DMS153 treated with DMSO at 0.1 percent for 48 hours (cell line): Measurements from ENCODE around the gene TSPAN19.

Source experiments
- DNase-seq: peaks from one replicate; lab custom pipeline; 2025; ENCODE audit not compliant: unreplicated experiment; lab: John Stamatoyannopoulos, UW

The TSPAN19 gene

DNA sequence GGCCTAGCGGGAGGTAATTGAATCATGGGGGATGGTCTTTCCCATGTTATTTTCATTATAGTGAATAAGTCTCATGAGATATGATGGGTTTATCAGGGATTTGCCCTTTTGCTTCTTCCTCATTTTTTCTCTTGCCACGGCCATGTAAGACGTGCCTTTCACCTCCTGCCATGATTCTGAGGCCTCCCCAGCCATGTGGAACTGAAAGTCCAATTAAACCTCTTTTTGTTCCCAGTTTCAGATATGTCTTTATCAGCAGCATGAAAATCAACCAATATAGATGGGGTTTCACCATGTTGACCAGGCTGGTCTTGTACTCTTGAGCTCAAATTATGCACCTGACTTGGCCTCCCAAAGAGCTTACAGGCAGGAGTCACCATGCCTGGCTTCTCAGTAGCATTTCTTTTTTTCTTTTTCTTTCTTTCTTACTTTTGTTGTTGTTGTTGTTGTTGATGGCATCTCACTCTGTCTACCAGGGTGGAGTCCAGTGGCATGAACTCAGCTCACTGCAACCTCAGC is 33.2 kb downstream of the TSPAN19 start:
- DNase-seq = no peak

DNA sequence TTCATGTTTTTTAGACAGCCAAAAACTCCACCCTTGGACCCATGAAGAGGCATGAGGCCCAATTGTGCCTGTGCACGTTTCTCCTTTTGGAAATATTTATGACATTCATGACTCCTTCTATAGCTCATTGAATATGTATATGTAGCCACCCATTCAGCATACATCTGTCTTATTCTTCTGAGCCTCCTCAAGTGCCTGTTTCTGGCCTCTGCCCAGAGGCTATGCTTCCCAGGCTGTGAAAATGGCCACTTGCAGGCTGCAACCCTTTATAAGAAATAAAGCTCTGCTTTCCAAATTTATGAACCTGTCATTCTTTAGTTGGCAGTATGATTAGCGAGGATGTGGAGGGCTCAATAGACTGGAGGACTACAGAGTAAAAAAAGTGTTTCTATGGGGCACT is 35.3 kb downstream of the TSPAN19 start:
- DNase-seq = no peak

DNA sequence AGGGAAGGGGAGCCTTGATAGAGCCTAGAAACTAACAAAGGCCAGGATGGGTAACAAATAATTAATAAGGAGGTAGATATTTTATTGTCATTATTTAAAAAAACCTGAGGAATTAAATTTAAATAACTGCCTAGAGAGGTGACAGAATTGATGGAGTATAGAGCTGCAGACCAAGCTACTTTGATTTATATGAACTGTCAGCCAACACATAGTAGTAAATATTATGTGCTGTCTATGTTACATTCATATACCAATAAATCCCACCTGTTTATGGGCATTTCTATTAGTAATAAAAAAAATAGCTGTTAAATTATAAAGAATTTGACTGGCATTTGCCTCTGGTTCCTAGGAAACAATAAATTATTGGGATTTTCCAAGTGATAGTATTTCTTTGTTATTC is 37.7 kb downstream of the TSPAN19 start:
- DNase-seq = no peak

DNA sequence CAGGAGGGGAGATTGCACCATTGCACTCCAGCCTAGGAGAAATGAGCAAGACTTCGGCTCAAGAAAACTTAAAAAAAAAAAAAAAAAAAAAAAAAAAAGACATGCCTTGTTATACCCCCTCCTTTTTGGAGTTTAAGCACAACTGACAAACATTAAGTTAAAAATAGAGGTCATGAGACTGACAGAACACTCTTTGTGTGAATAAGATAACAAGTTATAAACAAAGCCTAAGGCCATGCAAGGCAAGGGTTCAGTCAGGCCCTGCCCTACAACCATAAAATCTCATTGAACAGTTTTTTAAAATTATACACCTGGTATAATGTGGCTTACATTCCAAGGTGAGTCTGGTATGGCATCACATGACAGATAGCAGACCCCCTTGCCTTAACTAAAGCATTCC is 39.3 kb downstream of the TSPAN19 start:
- no peak for DNase-seq

DNA sequence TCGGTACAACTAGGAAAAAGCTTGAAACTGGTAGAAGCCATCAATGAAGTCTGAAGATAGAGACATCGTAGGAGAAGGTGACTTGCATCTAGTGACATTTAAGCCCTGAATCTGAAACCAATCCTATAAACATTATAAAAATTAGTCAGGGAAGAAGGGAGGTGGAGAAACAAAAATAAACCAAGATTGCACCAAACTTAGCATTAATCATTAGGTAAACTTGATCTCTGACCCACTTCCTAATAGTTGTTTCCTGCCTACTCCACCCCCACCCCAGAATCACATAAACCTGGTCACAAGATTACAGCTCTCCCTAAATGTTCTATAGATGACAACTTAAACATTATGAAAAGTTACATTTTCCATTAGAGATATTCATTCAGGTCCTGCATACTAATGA is 40.4 kb downstream of the TSPAN19 start:
- no peak for DNase-seq

DNA sequence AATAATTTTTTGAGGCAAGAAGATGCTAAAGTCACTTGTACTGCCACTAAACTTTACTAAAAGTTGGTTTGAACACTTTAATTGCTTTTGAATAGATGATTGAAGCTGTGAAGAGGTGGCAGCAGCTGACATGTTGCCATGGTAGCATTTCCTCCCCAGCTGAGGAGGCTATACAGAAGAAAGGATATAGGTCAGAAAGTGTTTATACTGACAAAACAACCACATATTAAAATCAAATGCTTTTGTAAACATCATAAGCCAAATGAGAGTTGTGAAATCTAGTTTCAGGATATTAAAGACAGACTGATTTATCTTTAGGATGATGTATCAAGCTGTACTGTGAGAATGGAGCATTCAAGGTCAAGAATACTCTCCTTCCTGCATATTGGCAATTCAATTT is 41.7 kb downstream of the TSPAN19 start:
- DNase-seq = peak; percentile 40

DNA sequence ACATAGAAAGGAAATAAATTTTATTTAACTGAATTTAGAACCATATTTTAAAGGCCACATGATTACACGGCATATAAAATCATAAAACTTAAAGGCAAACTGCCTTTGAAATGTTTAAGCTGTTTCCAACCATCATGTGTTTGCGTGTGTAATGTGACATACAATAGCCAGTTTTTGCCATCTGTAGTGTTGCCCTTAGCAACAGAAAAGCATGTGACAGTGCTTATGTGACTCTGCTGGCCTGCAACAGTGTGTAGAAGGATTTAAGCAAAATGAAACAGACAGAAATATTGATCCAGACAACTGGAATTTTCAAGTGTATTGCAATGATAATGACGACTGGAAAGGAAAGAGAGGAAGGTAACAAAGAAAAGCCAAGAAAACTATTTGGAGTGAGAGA is 49.5 kb downstream of the TSPAN19 start:
- peak; percentile 6 for DNase-seq

DNA sequence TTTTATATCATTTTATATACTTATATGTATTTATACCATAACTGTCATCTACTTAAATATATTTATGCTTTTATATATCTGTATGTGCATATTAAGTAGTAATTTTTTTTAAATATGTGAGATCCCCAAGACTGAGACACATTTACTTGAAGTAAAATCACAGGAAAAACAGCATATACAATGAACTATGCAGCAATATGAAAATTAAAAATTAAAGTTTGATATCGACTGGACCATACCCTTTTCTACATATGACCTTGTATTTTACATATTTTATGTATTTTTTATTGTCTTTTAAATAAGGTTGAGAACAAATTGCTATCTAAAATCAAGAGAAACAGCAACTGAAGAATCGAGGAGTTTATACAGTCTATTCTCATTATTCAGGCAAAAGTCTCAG is 50.0 kb downstream of the TSPAN19 start:
- no peak for DNase-seq

DNA sequence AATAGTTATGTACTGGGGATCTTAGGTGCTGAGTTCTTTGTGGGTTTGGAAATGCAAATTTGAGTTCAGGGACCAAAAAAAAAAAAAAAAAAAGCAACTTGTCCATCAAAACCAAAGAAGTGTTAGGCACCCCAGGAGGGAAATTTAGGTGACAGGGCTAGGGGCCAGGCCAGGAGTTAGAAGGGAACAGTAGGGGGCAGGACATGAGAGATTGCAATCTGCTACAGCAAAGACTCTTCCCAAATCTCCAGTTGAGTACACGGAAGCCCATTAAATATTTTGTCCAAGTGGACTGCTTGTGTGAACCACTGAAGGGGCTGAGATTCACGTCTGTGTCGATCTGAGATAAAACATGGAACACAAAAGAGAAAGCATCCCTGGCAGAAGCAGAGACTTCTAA is 52.8 kb downstream of the TSPAN19 start:
- no peak for DNase-seq

DNA sequence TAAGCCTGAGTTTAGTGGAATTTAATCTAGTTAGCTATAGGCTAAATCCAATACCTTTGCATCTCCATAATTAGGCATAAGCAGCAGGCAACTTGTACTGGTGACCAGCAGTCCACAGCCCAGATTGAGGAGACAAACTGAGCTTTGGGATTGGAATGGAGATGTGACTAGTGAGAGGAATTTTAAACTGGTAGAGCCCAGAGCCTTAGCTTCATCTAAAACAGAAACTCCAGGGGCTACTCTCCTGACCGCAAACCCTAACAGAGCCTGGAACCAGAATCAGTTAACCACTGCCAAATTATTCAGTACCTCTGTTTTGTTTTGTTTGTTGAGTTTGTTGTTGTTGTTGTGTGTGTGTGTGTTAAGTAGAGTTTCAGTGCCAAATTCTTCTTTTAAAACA is 53.2 kb downstream of the TSPAN19 start:
- DNase-seq = no peak

DNA sequence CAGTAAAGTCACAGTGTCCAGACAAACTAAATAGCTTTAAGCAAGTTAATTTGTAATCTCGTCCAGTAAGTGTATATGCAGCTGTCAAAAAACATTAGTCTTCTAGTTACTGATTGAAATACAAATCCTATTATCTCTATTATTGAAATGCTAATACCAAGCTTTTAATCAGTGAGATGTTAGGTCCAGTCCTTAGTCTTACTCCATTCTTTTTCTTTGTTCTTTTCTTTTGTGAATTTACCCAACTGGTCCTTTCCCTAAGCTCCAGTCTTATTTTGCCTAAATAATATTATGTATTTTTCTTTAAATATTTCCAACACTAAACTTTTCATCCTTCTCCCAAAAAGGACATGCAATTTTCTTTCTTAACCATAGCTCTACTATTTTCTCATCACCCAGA is 57.2 kb downstream of the TSPAN19 start:
- no peak for DNase-seq

DNA sequence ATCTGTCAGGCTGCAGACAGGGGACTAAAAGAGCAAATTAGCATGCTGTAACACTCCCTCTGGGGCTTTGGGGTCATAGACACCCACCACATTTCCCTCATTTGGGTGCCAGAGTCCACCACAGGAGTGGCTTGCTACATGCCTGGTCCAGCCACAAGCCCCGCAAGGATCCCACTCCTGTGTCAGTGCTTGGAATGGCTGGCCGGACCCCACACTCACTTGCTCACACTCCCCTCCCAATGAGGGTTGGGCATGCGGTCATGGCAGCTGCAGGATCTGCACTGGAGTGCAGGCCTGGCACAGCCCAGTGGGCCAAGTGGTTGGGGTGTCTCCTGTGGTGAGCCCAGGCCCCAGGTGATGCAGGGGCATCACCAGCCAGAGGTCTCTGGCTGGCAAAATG is 59.9 kb downstream of the TSPAN19 start:
- no peak for DNase-seq

DNA sequence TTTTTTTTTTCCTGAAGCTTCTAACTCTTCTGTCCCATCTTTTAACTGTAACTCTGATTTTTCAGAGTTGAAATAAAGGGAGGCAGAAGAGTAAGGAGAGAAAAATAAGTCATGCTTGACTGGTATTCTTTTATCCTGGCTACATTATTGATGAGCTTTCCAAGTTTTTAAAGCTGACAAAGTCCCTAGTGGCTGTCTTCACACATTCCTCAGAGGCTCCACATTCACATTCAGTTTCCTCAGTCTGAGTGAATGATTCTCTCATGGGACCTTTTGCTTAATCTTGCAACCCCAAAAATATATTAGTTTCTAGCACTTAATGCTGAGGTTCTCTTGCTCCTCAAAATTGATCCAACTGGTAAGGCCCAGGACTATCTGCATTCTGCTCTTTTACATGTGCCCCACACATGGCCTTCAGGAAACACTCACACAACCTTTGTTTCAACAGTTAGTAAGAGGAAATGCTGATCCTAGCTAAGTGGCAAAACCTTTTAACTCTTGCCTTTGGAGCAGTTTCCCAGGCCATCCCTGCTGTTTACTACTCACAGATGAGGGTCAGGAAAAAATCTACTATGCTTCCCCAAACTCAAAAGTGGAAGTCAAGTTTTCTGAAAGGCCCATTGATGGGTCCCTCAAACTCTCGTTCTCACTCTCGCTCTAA is 61.8 kb downstream of the TSPAN19 start:
- no peak for DNase-seq

DNA sequence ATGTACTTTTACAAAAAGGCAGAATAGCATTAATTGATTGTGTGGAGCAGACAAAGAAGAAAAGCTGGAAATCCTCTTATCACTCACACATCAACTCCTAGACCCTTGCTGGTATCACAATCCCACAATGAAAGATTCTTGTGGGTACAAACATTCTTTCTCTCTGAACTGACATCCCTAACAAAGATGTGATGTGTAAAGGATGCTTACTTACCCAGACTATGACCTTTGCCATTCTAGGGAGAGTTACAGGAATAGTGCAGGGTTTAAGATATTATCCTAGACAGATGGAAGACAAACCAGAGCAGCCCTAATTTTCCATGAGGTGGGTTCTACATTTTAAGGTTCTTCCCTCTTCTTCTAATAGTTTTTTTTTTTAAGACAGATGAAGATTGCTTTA is 63.1 kb downstream of the TSPAN19 start:
- no peak for DNase-seq

DNA sequence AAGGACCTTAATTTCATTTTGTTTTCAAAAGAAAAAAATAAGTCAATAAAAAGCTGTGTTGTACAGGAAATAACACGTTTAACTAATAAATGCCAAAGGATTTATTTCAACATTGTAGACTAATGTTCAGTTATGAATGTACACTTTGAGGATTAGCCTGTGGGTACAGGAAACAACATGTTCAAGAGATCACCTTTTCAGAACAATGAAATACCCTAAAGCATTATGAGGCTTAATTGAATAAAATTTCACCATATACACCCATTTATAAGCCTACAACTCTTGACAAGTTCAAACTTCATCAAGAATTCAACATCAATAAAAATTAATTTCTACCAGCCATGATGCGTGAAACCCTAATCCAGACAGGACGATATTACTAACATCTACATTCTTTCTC is 66.9 kb downstream of the TSPAN19 start:
- no peak for DNase-seq
